Esophagus squamous epithelium (tissue), 4 donors: ENCODE data around the gene ASPN.

Source experiments
- POLR2A ChIP-seq, 4 donors: fragments of 450-650 bp; IDR thresholded peaks; one replicate each; pipeline ENCODE4 v1.6.1; 2017; ENCODE audit warnings: antibody characterized with exemption in 4 of 4, mild to moderate bottlenecking in 4 of 4, moderate library complexity in 3 of 4
- TF ChIP-seq, protein P1 (sequence below), 6 experiments: fragments of 450-650 bp in 4 of 6; fragments of 200-600 bp in 2 of 6; sonication (generic) in 2 of 6; IDR thresholded peaks; one replicate each; pipeline ENCODE4 v1.5.1; 2016 to 2019; ENCODE audit warnings: antibody characterized with exemption in 6 of 6, mild to moderate bottlenecking in 4 of 6, moderate library complexity in 4 of 6

DNA sequence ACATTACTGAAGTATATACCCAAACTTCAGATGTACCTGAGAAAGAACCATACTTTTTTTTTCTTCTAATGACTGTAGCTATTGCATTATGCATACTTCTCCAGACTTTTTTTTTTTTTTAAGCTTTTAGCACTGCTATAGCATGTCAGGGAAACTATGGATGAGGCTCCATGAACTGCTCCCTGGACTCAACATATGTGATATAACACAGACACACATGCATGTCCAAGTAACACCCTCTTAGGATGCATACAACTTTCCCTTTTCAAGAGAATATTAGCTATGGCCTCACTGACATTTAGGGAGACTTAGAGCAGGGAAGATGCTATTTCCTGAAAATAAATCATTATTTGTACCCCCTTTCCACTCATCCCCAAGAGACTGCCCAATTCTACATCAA lies 499 bp upstream of the ASPN start:
- TF ChIP-seq, protein P1, sequence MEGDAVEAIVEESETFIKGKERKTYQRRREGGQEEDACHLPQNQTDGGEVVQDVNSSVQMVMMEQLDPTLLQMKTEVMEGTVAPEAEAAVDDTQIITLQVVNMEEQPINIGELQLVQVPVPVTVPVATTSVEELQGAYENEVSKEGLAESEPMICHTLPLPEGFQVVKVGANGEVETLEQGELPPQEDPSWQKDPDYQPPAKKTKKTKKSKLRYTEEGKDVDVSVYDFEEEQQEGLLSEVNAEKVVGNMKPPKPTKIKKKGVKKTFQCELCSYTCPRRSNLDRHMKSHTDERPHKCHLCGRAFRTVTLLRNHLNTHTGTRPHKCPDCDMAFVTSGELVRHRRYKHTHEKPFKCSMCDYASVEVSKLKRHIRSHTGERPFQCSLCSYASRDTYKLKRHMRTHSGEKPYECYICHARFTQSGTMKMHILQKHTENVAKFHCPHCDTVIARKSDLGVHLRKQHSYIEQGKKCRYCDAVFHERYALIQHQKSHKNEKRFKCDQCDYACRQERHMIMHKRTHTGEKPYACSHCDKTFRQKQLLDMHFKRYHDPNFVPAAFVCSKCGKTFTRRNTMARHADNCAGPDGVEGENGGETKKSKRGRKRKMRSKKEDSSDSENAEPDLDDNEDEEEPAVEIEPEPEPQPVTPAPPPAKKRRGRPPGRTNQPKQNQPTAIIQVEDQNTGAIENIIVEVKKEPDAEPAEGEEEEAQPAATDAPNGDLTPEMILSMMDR (IDR thresholded peaks at IDR 0.05) = no peak
- TF ChIP-seq POLR2A (IDR thresholded peaks at IDR 0.05) = no peak
